Measurements from ENCODE around the gene STUB1. TPM values are rescaled to one million over a fixed set of nuclear protein-coding genes. Genes with fewer than 3 reads are reported as not detected.

The STUB1 gene
- total RNA-seq, 1 donor from 2014 or later: 86.0 TPM

- intact Hi-C loops (cut with DNase I): no loop called here
- no peak for ATAC-seq
- no peak overlapping the region for H3K4me3 ChIP-seq
- peaks cover 2% of the 10 kb centered on the region for H3K36me3 ChIP-seq
- no peaks in the 10 kb centered on the region for H3K9me3 ChIP-seq
- no peak for DNase-seq
- no peak overlapping the region for H3K27ac ChIP-seq
- TF ChIP-seq CTCF (IDR thresholded peaks at IDR 0.05): no peak
- peaks cover 5% of the 10 kb centered on the region for H3K27me3 ChIP-seq (ENCODE audit: low read depth)
- H3K4me1 ChIP-seq: peaks cover 40% of the 10 kb centered on the region
Observed at GRCh38 chr16:717450-718245, 37.4 kb downstream of the STUB1 start.

- ATAC-seq (no peak), DNase-seq (no peak)
- peaks cover 5% of the 10 kb centered on the region for H3K27me3 ChIP-seq (ENCODE audit: low read depth)
- H3K4me3 ChIP-seq: no peak overlapping the region
- no peak for TF ChIP-seq CTCF (IDR thresholded peaks at IDR 0.05)
- intact Hi-C loops (cut with DNase I): no loop called here
- peaks cover 40% of the 10 kb centered on the region for H3K4me1 ChIP-seq
- H3K36me3 ChIP-seq: peaks cover 5% of the 10 kb centered on the region
- H3K27ac ChIP-seq: no peak overlapping the region
- no peaks in the 10 kb centered on the region for H3K9me3 ChIP-seq
Observed at GRCh38 chr16:718389-718788, 38.2 kb downstream of the STUB1 start.

GRCh38 chr16:718922-719321 lies 38.7 kb downstream of the STUB1 start:
- TF ChIP-seq CTCF (IDR thresholded peaks at IDR 0.05): no peak
- Histone ChIP-seq H3K27ac (no peak overlapping the region), H3K9me3 (no peaks in the 10 kb centered on the region), H3K36me3 (peaks cover 5% of the 10 kb centered on the region), H3K4me1 (peaks cover 40% of the 10 kb centered on the region), H3K27me3 (ENCODE audit: low read depth) (peaks cover 1% of the 10 kb centered on the region), H3K4me3 (no peak overlapping the region)
- DNase-seq (no peak), ATAC-seq (no peak)
- intact Hi-C loops (cut with DNase I): no loop called here

GRCh38 chr16:719815-720446 lies 39.7 kb downstream of the STUB1 start:
- no peak for TF ChIP-seq CTCF (IDR thresholded peaks at IDR 0.05)
- ATAC-seq (no peak), DNase-seq (no peak)
- Histone ChIP-seq H3K27me3 (ENCODE audit: low read depth) (no peaks in the 10 kb centered on the region), H3K4me1 (peaks cover 34% of the 10 kb centered on the region), H3K4me3 (peak overlapping the region; percentile 80), H3K27ac (peak overlapping the region; percentile 89), H3K9me3 (no peaks in the 10 kb centered on the region), H3K36me3 (peaks cover 5% of the 10 kb centered on the region)
- intact Hi-C loops (cut with DNase I): no loop called here

GRCh38 chr16:720447-720989 lies 40.3 kb downstream of the STUB1 start:
- intact Hi-C loops (cut with DNase I): no loop called here
- peak; percentile 3 to 39 for ATAC-seq
- peak overlapping the region; percentile 89 for H3K27ac ChIP-seq
- TF ChIP-seq CTCF (IDR thresholded peaks at IDR 0.05): no peak
- peaks cover 34% of the 10 kb centered on the region for H3K4me1 ChIP-seq
- H3K36me3 ChIP-seq: peaks cover 5% of the 10 kb centered on the region
- no peaks in the 10 kb centered on the region for H3K9me3 ChIP-seq
- peak overlapping the region; percentile 80 for H3K4me3 ChIP-seq
- peaks cover 3% of the 10 kb centered on the region for H3K27me3 ChIP-seq (ENCODE audit: low read depth)
- DNase-seq: no peak
